Lung (tissue), 12 donors: ENCODE results near the gene COMMD8. TPM values are rescaled to one million over a fixed set of nuclear protein-coding genes. Genes with fewer than 3 reads are reported as not detected.

Experiments
- ATAC-seq: fragments of 200-7000 bp; cut with Tn5 transposase; one replicate; pipeline ENCODE4 v1.9.1; 2020; ENCODE audit warnings: moderate number of reproducible peaks; ENCODE audit not compliant: insufficient read depth, low FRiP score
- DNase-seq, 3 donors: peaks; one replicate each; pipeline ENCODE4 v3.0.0-alpha.2; 2013 to 2017
- H3K27ac ChIP-seq, 2 donors: one replicate each; pipeline ENCODE4 v1.5.1; 2013; ENCODE audit warnings: mild to moderate bottlenecking in 2 of 2, moderate library complexity in 2 of 2, control low read depth in 1 of 2, inconsistent platforms in 1 of 2, low read depth in 1 of 2, low read length in 1 of 2
- H3K27me3 ChIP-seq, 3 donors: one replicate each; pipeline ENCODE4 v1.5.1; 2013; ENCODE audit warnings: low read length in 2 of 3; ENCODE audit not compliant: control insufficient read depth in 3 of 3, insufficient read depth in 3 of 3
- H3K36me3 ChIP-seq, 4 donors: one replicate each; pipeline ENCODE4 v1.5.1; 2013; ENCODE audit warnings: low read length in 4 of 4, mild to moderate bottlenecking in 1 of 4, moderate library complexity in 1 of 4; ENCODE audit not compliant: control insufficient read depth in 4 of 4, insufficient read depth in 4 of 4
- H3K4me1 ChIP-seq, 5 donors: one replicate each; pipeline ENCODE4 v1.5.1; 2013; ENCODE audit warnings: low read length in 5 of 5, mild to moderate bottlenecking in 2 of 5, moderate library complexity in 1 of 5; ENCODE audit not compliant: control insufficient read depth in 5 of 5, insufficient read depth in 5 of 5
- H3K4me3 ChIP-seq: one replicate; pipeline ENCODE4 v1.5.1; 2013; ENCODE audit warnings: mild to moderate bottlenecking, control low read depth, moderate library complexity
- H3K9ac ChIP-seq, 2 donors: one replicate each; pipeline ENCODE4 v1.5.1; 2013; ENCODE audit warnings: low read length in 2 of 2, control low read depth in 1 of 2; ENCODE audit not compliant: insufficient read depth in 1 of 2
- H3K9me3 ChIP-seq, 4 donors: one replicate each; pipeline ENCODE4 v1.5.1; 2013; ENCODE audit warnings: low read length in 3 of 4, mild to moderate bottlenecking in 1 of 4, moderate library complexity in 1 of 4; ENCODE audit not compliant: control insufficient read depth in 4 of 4, insufficient read depth in 3 of 4
- WGBS, 2 donors: extraction: QIAGEN DNeasy Blood & Tissue Kit; methylation state at CpG; one replicate each; pipeline ENCODE4 v1.1.7; 2013; 5-methylcytosine and 5-hydroxymethylcytosine counted together
- polyA plus RNA-seq, 2 donors: library from polyadenylated mRNA; stranded (reverse); fragments of 200-250 nt; gene quantifications; one replicate each; pipeline ENCODE4 v1.2.1, GENCODE V29; 2013
- total RNA-seq, 2 donors: library from RNA; depleted of rRNA in 1 of 2; stranded (reverse); fragments of >200 nt in 1 of 2; gene quantifications; one replicate each; pipeline ENCODE4 v1.2.1, GENCODE V29; 2014 to 2021
- TF ChIP-seq, protein P1 (sequence below): IDR thresholded peaks from 2 replicates; pipeline ENCODE4 v1.5.1; 2012; ENCODE audit warnings: mild to moderate bottlenecking; ENCODE audit errors: control extremely low read depth, extremely low read depth
- donor health status: control.
- donor health status: control.
- donor health status: Bipolar disorder and iron deficiency.
- donor health status: healthy.
- donor health status: DM: yes; HTN: yes; CAD: no.

The COMMD8 gene
- total and polyA plus RNA-seq, 4 donors: 12.3 to 20.2 (median 14.8) TPM

DNA sequence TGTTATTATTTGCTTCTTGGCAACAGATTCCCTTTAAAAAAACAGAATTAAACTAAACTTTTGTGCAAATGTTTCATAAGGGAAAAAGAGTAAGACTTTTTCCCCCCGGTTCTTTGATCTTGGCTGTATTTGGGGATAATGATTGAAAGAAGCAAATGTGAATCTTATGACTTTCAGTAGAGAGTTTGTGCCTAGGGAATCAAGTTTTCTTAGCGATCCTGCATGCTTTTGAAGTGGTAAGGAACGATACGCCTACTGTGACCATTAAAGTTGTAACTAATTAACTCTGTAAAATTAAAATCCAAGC, 30.6 kb upstream of the COMMD8 start:
- ATAC-seq (no peak), DNase-seq (no peak)
- H3K27me3 ChIP-seq: no peaks in the 10 kb centered on the region
- 67 to 68% methylated on average over 4 of the region's 4 CpGs for WGBS, 2 donors
- H3K4me3 ChIP-seq: no peak overlapping the region
- no peaks in the 10 kb centered on the region for H3K9me3 ChIP-seq
- no peak overlapping the region for H3K9ac ChIP-seq
- peaks cover 0 to 11% (median 0%) of the 10 kb centered on the region in 5 donors for H3K4me1 ChIP-seq
- H3K36me3 ChIP-seq: peaks cover 0 to 1% (median 0%) of the 10 kb centered on the region in 4 donors
- no peak overlapping the region for H3K27ac ChIP-seq
- TF ChIP-seq, protein P1, sequence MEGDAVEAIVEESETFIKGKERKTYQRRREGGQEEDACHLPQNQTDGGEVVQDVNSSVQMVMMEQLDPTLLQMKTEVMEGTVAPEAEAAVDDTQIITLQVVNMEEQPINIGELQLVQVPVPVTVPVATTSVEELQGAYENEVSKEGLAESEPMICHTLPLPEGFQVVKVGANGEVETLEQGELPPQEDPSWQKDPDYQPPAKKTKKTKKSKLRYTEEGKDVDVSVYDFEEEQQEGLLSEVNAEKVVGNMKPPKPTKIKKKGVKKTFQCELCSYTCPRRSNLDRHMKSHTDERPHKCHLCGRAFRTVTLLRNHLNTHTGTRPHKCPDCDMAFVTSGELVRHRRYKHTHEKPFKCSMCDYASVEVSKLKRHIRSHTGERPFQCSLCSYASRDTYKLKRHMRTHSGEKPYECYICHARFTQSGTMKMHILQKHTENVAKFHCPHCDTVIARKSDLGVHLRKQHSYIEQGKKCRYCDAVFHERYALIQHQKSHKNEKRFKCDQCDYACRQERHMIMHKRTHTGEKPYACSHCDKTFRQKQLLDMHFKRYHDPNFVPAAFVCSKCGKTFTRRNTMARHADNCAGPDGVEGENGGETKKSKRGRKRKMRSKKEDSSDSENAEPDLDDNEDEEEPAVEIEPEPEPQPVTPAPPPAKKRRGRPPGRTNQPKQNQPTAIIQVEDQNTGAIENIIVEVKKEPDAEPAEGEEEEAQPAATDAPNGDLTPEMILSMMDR: no peak

DNA sequence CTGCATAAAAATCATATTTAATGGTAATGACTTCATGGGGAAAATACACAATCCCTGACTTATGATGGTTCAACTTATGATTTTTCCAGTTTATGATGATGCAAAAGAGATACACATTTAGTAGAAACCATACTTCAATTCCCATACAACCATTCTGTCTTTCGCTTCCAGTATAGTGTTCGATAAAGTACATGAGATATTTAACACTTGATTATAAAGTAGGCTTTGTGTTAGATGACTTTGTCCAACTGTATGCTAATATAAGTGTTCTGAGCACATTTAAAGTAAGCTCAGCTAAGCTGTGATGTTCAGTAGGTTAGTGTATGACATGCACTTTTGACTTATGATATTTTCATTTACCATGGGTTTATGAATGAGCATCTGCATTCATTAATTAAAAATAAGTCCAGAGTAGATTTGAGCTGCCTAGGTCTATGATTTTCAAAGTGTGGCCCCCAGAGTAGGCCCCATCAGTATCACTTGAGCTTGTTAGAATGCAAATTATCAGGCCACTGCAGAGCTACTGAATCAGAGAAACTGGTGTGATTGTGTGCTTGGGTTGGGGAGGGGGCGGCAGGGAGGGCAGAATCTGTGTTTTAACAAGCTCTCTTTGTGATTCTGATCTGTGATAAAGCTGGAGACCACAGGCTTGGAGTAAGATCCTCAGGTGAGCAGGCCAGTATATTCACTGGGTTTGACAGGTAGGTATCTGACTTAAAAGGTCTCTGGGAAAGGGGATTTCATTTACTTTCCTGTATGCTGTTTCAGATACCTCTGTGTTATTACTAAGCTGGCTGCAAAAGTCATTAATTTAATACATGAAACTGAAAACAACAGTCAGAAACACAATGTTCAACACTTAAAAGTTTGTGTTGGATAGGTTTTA, 30.0 kb upstream of the COMMD8 start:
- TF ChIP-seq, protein P1: no peak
- H3K4me1 ChIP-seq: peaks cover 0 to 11% (median 0%) of the 10 kb centered on the region in 5 donors
- no peak for ATAC-seq

DNA sequence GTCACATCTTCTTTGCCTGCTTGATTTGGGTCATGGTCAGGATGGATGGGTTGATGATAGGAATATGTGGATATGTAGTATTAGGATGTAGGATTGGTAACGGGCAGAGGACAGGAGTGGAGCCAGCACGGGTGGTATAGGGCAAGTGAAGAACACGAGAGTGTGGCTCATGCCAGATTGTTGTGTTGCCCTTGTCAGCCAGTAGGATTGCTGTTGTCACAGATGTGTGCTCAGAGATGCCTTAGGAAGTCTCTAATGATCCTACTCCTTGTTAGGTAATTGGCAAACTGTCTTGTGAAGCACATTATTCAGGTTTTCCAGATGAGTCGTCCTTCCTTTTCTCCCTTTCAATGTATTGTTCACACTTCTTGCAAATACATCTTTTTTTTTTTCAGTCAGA, 27.0 kb upstream of the COMMD8 start:
- DNase-seq: no peak
- no peak overlapping the region for H3K9ac ChIP-seq
- no peaks in the 10 kb centered on the region for H3K27me3 ChIP-seq
- H3K36me3 ChIP-seq: no peaks in the 10 kb centered on the region
- H3K27ac ChIP-seq: no peak overlapping the region
- no peaks in the 10 kb centered on the region for H3K9me3 ChIP-seq
- no peak overlapping the region for H3K4me3 ChIP-seq
- no peak for ATAC-seq
- TF ChIP-seq, protein P1: no peak
- H3K4me1 ChIP-seq: peaks cover 0 to 17% (median 0%) of the 10 kb centered on the region in 5 donors
- WGBS, 2 donors: 82 to 91% methylated on average over 4 of the region's 4 CpGs

More for the DNA sequence above, 30.0 kb upstream of the COMMD8 start:
- no peaks in the 10 kb centered on the region for H3K27me3 ChIP-seq
- H3K36me3 ChIP-seq: peaks cover 0 to 1% (median 0%) of the 10 kb centered on the region in 4 donors
- no peaks in the 10 kb centered on the region for H3K9me3 ChIP-seq
- H3K27ac ChIP-seq: no peak overlapping the region
- WGBS, 2 donors: 90 to 92% methylated on average over 3 of the region's 3 CpGs
- no peak overlapping the region for H3K4me3 ChIP-seq
- no peak overlapping the region for H3K9ac ChIP-seq
- no peak for DNase-seq
